GM10248 (cell line): ENCODE data around the gene FN1.

ENCODE experiments used
- CTCF ChIA-PET: fragments of 300-600 bp; sonication (Branson Sonifier 250); formaldehyde crosslinking; extraction: SDS; loops from one replicate; lab custom pipeline; 2021; ENCODE audit warnings: antibody characterized with exemption; lab: Yijun Ruan, JAX
- POLR2A ChIA-PET: fragments of 350-650 bp; sonication (Branson Sonifier 250); formaldehyde crosslinking; extraction: SDS; loops from one replicate; lab custom pipeline; 2020; ENCODE audit warnings: antibody characterized with exemption; lab: Yijun Ruan, JAX
- DNase-seq: peaks from one replicate; pipeline ENCODE4 v3.0.0; 2012; ENCODE audit errors: extremely low spot score
- CTCF ChIP-seq: IDR thresholded peaks from 2 replicates; pipeline ENCODE4 v1.5.1; 2012; ENCODE audit warnings: mild to moderate bottlenecking, low read depth; ENCODE audit errors: extremely low read depth, missing control alignments, control extremely low read depth

The FN1 gene

GRCh38 chr2:215435870-215436704, at the start of gene FN1:
TSS of gene FN1 (minus strand) at chr2:215436068. CDS start at chr2:215435802, 266 bp downstream.
- ChIA-PET CTCF (interaction anchor here (0.8 to 1.3 kb wide), 3 partner anchors 13 to 496 kb away, joined by 3 to 4 read pairs (median 3); no protein-coding TSS in a partner anchor), POLR2A (no interaction called here)
- TF ChIP-seq CTCF = no peak
- DNase-seq = peak; percentile 74

- no peak for TF ChIP-seq CTCF
- POLR2A ChIA-PET = no interaction called here
- CTCF ChIA-PET = no interaction called here
- DNase-seq = no peak
These were observed 49.2 kb upstream of the FN1 start for GRCh38 chr2:215485032-215485431.

- TF ChIP-seq CTCF = no peak
- DNase-seq = no peak
- ChIA-PET POLR2A (no interaction called here), CTCF (no interaction called here)
These were observed 48.7 kb upstream of the FN1 start for GRCh38 chr2:215484570-215484969.

GRCh38 chr2:215483431-215483830, 47.6 kb upstream of the FN1 start:
- ChIA-PET CTCF (interaction anchor here (0.8 kb wide), 1 partner anchor 284 kb away, joined by 3 read pairs; no protein-coding TSS in a partner anchor), POLR2A (no interaction called here)
- no peak for DNase-seq
- no peak for TF ChIP-seq CTCF

- DNase-seq = no peak
- POLR2A ChIA-PET = no interaction called here
- CTCF ChIA-PET = no interaction called here
These were observed 43.8 kb upstream of the FN1 start for GRCh38 chr2:215479536-215480240.

GRCh38 chr2:215479121-215479520, 43.3 kb upstream of the FN1 start:
- CTCF ChIA-PET = no interaction called here
- POLR2A ChIA-PET = no interaction called here
- no peak for TF ChIP-seq CTCF
- no peak for DNase-seq

More at GRCh38 chr2:215479536-215480240, 43.8 kb upstream of the FN1 start:
- no peak for TF ChIP-seq CTCF
